Neural cell (in vitro differentiated cells): ENCODE results near the gene DPYD.

Experiments used
- EZH2 ChIP-seq: fragments of 200-600, 300-800 bp; shearing (Covaris generic), sonication (generic); IDR thresholded peaks from 2 replicates; pipeline ENCODE4 v1.6.1; 2014; ENCODE audit warnings: antibody characterized with exemption, low read length, borderline replicate concordance, mild to moderate bottlenecking; ENCODE audit not compliant: insufficient read depth, poor library complexity, severe bottlenecking
- POLR2AphosphoS5 ChIP-seq: IDR thresholded peaks from 2 replicates; pipeline ENCODE4 v1.6.1; 2012
- TF ChIP-seq, protein P1 (sequence below): fragments of 450-650 bp; IDR thresholded peaks from 2 replicates; pipeline ENCODE4 v1.5.1; 2014; ENCODE audit warnings: antibody characterized with exemption, mild to moderate bottlenecking, moderate library complexity; ENCODE audit not compliant: poor library complexity, severe bottlenecking

DNA sequence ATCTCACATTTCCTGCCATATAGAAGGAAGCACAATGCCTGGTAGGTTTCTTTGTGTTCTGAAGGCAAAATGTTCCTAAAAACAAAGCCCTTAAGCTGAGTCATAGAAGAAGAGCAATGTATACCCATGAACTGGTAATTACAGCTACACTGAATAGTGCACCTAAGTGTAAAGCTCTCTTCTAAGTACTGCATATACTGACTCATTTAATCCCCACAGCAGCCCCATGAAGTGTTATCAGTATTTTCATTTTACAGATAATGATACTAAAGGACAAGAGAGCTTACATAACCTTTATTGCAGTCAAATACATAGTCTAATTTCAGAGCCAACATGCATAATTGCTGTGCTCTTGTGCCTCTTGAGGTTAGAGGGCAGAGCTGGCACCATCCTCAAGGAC, 239.9 kb downstream of the DPYD start:
- TF ChIP-seq POLR2AphosphoS5 (no peak), EZH2 (no peak)
- TF ChIP-seq, protein P1, sequence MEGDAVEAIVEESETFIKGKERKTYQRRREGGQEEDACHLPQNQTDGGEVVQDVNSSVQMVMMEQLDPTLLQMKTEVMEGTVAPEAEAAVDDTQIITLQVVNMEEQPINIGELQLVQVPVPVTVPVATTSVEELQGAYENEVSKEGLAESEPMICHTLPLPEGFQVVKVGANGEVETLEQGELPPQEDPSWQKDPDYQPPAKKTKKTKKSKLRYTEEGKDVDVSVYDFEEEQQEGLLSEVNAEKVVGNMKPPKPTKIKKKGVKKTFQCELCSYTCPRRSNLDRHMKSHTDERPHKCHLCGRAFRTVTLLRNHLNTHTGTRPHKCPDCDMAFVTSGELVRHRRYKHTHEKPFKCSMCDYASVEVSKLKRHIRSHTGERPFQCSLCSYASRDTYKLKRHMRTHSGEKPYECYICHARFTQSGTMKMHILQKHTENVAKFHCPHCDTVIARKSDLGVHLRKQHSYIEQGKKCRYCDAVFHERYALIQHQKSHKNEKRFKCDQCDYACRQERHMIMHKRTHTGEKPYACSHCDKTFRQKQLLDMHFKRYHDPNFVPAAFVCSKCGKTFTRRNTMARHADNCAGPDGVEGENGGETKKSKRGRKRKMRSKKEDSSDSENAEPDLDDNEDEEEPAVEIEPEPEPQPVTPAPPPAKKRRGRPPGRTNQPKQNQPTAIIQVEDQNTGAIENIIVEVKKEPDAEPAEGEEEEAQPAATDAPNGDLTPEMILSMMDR: no peak
